HepG2 (cell line): ENCODE results near the gene CYP2W1. TPM values are rescaled to one million over a fixed set of nuclear protein-coding genes. Genes with fewer than 3 reads are reported as not detected.
A peak's percentile ranks its signal among the peaks of the same experiment; 100 is the strongest.

Source experiments
- ATM ChIP-seq: fragments of 450-650 bp; IDR thresholded peaks from 2 replicates; pipeline ENCODE4 v1.7.1; 2017; ENCODE audit warnings: mild to moderate bottlenecking, borderline replicate concordance
- FOXP1 ChIP-seq, 2 experiments: fragments of 450-650 bp in 1 of 2; IDR thresholded peaks; 2 replicates each; pipeline ENCODE4 v1.6.1; 2017 to 2018; ENCODE audit warnings: antibody characterized with exemption in 1 of 2
- HNRNPK ChIP-seq: fragments of 200-400 bp; formaldehyde crosslinking; IDR thresholded peaks from 2 replicates; pipeline ENCODE4 v1.6.1; 2018; ENCODE audit warnings: low read length, low read depth, moderate library complexity, mild to moderate bottlenecking; ENCODE audit not compliant: poor library complexity, severe bottlenecking
- HNRNPLL ChIP-seq: fragments of 200-400 bp; formaldehyde crosslinking; IDR thresholded peaks from 2 replicates; pipeline ENCODE4 v1.6.1; 2017; ENCODE audit warnings: mild to moderate bottlenecking, low read depth, low read length; ENCODE audit not compliant: poor library complexity, severe bottlenecking
- SKIL ChIP-seq: sonication (generic); formaldehyde crosslinking; IDR thresholded peaks from 2 replicates; pipeline ENCODE4 v1.8.0; 2022; ENCODE audit warnings: missing genetic modification reagents, mild to moderate bottlenecking, moderate library complexity, borderline replicate concordance
- SP5 ChIP-seq: IDR thresholded peaks from 2 replicates; pipeline ENCODE4 v1.6.1; 2016; ENCODE audit warnings: low read depth, borderline replicate concordance
- ZBED4 ChIP-seq: sonication (generic); formaldehyde crosslinking; IDR thresholded peaks from 2 replicates; pipeline ENCODE4 v1.4.0; 2020; ENCODE audit warnings: missing genetic modification reagents, borderline replicate concordance
- ZBTB40 ChIP-seq, 2 experiments: fragments of 450-650 bp in 1 of 2; sonication (generic) in 1 of 2; formaldehyde crosslinking in 1 of 2; IDR thresholded peaks; 2 replicates each; pipeline versions ENCODE4 v1.6.1 to v1.8.0; 2016 to 2022; ENCODE audit warnings: antibody characterized with exemption in 1 of 2, mild to moderate bottlenecking in 1 of 2, missing genetic modification reagents in 1 of 2
- ZNF251 ChIP-seq: sonication (generic); formaldehyde crosslinking; IDR thresholded peaks from 2 replicates; pipeline ENCODE4 v1.9.0; 2021; ENCODE audit warnings: mild to moderate bottlenecking, missing genetic modification reagents
- ZNF576 ChIP-seq: sonication (generic); formaldehyde crosslinking; IDR thresholded peaks from 2 replicates; pipeline ENCODE4 v1.4.0; 2020; ENCODE audit warnings: mild to moderate bottlenecking, missing genetic modification reagents
- ZNF644 ChIP-seq: IDR thresholded peaks from 2 replicates; pipeline ENCODE4 v1.6.1; 2016; ENCODE audit warnings: low read depth
- ZNF790 ChIP-seq: sonication (generic); formaldehyde crosslinking; IDR thresholded peaks from 2 replicates; pipeline ENCODE4 v1.8.0; 2022; ENCODE audit warnings: missing genetic modification reagents, mild to moderate bottlenecking, borderline replicate concordance
- polyA plus RNA-seq, 8 experiments: library from polyadenylated mRNA; depleted of rRNA in 3 of 8; stranded (reverse) in 7 of 8; unstranded in 1 of 8; fragments of >200 nt; fragmentation: Illumina TruSeq in 4 of 8; extraction: Trizol in 4 of 8; gene quantifications; 2 replicates each; pipeline versions ENCODE4 v1.2.1 to v1.2.3, GENCODE V29; 2011 to 2016; ENCODE audit warnings: low read depth in 4 of 8, missing spikeins in 1 of 8, mixed read lengths in 1 of 8; ENCODE audit not compliant: insufficient read depth in 1 of 8
- total RNA-seq, 5 experiments: library from RNA; depleted of rRNA; stranded (reverse); fragments of >200 nt; fragmentation: Illumina TruSeq; extraction: Trizol; gene quantifications; 2 replicates each; pipeline ENCODE4 v1.2.3, GENCODE V29; 2016; ENCODE audit warnings: low read depth in 1 of 5

Gene CYP2W1
- total and polyA plus RNA-seq, 2 of the 13 experiments (the other 11 are each of a cell fraction or from before 2014, with no cell fraction given): 19.5 to 31.7 TPM

GRCh38 chr7:945556-946255, 37.3 kb upstream of the CYP2W1 start (continued):
- TF ChIP-seq ZBTB40 (IDR thresholded peaks at IDR 0.05) (no peak), ZBTB40 (CRISPR knock-in tag; IDR thresholded peaks at IDR 0.05) (0 out of 2 replicates have a peak, but pooled peaks have one; percentile 32), ZNF644 (no peak), ATM (no peak), HNRNPLL (peak; percentile 10), ZNF576 (CRISPR knock-in tag) (no peak), SP5 (CRISPR knock-in tag) (0 out of 2 replicates have a peak, but pooled peaks have one; percentile 32), HNRNPK (peak; percentile 23), FOXP1 (IDR thresholded peaks at IDR 0.05) (no peak), FOXP1 (CRISPR knock-in tag; IDR thresholded peaks at IDR 0.05) (no peak), ZNF790 (CRISPR knock-in tag) (no peak), ZBED4 (CRISPR knock-in tag) (no peak), SKIL (CRISPR knock-in tag) (0 out of 2 replicates have a peak, but pooled peaks have one; percentile 22), ZNF251 (no peak)
